NOMO-1 treated with dmso at 0.1 percent for 144 hours (cell line): ENCODE results near the gene LYRM4.

Experiments used
- DNase-seq: peaks from one replicate; lab custom pipeline; 2025; ENCODE audit not compliant: unreplicated experiment; lab: John Stamatoyannopoulos, UW

LYRM4 gene

DNA sequence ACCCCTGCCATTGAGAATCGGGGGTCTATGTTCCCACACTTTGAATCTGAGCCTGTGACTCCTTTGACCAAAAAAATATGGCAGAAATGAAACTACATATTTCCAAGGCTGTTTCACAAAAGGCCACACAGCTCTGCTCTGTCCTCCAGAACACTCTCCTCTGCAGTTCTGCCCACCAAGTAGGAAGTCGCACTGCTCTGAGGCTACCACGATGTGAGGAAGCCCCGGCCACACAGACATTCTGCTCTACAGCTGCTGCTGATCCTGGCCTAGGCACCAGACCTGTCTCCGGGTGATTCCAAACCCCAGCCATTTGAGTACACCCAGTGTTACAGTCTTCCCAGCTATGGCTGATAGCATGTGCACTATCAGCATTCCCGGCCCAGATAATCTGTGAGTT, 85.1 kb downstream of the LYRM4 start:
- no peak for DNase-seq

DNA sequence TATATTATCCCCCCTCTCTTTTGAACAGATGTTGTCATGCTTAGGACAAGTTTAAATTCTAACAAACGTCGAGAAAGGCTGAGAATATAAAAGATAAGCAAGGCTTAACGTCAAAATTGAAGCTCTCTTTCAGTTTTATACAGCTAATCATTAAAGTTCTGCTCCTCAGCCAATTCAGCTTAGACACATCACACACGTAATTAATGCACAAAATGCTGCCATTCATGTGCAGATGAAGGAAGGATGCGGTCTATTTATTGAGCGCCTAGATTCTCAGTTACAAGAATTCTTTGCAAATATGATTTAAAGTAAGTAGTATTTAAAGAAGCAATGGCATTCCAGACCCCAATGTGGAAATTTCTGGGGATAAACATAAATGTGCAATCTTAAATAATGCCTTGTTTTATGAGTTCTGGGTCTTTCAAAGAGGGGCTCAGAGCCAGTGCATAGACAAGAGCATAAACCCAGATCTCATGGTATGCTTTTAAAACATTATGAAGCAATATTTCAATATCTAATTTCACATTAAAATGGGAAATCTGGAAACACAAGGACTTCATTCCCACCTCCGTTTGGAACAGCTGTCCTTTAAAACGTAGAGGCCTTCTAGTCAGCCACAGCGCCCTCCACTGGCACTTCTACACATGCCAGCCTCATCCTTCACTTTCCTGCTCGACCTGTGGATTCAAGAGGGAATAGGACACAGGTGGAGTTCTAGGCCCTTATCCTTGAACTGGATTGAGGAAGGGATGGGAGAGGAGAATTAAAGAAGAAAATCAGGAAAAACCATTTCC, 85.8 kb downstream of the LYRM4 start:
- DNase-seq: no peak

DNA sequence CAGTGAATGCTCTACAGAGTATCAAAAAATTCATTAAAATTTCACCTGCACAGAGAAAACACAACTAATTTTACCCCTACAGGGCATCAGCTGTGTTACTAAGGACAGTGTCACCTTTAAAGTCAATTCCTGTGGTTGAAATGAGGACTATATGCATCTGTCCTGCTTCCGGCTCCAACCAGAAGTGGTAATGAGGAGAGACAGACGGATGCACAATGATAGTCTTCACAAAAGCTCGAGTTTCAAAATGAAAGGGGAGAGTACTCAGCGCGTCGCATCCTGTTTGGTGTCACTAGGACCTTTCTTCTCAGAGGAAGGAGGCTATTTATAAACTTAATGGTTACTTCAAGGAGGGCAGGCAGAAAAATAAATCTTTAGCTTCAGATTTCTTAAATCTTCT, 86.5 kb downstream of the LYRM4 start:
- no peak for DNase-seq

DNA sequence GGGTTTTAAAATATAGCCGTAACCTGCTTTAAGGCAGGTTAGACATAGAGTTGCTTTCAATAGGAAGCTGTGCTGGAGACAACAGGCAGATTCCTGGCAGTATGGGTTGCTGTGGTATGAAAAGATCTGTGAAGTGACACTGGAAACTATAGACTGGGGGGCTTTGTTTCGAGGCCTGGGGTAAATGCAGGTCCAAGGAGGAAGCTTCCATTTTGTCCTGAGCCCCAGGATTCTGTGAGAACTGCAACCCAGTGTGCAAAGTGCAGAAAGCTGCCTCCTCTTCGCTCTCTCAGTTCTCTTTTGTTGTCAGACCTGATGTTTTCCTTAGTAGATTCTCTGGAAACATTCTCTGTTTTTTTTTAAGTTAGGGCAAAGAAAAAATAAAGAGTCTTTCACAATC, 86.9 kb downstream of the LYRM4 start:
- DNase-seq: no peak

DNA sequence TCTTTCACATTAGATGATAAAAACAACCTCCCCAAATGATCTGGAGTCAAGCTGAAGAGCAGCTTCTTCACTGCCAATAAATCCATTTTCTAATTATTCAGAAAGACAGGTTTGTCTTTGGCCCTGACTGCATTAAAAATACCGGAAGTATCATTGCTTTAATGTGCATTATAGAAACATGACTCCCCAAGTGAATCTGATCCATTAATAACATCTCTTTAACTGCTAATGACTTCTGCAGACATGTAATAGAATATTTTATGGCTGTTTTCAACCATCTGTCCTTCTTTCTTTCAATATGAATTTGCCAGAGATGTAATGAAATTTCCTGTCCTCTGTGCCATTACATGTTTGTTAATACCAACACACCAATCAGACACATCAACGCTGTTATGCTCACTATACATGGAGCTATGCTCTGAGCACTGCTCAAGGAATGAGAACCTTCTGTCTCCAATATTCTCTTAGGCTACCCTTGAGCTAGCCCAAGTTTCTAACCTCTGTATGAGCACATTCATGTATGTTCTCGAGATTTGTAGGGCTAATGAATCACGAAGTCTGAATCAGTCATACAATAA, 87.8 kb downstream of the LYRM4 start:
- DNase-seq: no peak

- no peak for DNase-seq
Measured at GRCh38 chr6:5172041-5172653, 88.6 kb downstream of the LYRM4 start.

GRCh38 chr6:5167501-5167900, 93.2 kb downstream of the LYRM4 start:
- no peak for DNase-seq

- no peak for DNase-seq
Measured at GRCh38 chr6:5164092-5164491, 96.7 kb downstream of the LYRM4 start.

- no peak for DNase-seq
Measured at GRCh38 chr6:5163247-5163646, 97.5 kb downstream of the LYRM4 start.

GRCh38 chr6:5162355-5162754, 98.4 kb downstream of the LYRM4 start:
- DNase-seq: no peak

DNA sequence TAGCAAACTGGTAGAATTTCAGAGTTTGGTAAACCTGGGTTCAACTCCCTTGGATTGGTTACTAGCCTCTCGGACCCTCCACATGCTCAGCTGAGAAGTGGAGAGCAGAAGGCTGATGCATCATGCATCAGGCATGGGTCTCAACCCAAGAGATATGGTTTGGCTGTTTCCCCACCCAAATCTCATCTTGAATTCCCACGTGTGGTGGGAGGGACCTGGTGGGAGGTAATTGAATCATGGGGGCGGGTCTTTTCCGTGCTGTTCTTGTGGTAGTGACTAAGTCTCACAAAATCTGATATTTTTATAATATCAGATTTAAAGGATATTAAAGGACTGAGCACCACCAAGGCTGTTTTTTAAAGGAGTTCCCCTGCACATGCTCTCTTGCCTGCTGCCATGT, 100.5 kb downstream of the LYRM4 start:
- no peak for DNase-seq

DNA sequence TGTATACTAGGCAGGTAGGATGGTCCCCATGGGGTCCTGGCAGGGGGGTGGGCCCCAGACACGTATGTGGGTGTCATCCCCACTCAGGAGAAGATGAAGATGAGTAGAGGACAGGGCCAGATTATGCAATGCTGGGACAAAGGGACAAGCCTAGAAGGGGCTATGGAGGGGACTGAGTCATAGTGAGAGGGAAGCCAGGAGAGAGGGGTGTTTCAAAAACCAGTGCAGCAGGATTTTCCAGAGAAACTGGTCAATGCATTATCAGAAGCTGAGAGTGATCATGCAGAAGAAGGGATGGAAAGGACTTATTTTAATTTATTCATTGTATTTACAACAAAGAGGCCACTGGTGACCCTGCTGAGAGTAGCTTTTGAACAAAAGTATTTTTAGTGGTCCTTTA, 101.6 kb downstream of the LYRM4 start:
- no peak for DNase-seq

DNA sequence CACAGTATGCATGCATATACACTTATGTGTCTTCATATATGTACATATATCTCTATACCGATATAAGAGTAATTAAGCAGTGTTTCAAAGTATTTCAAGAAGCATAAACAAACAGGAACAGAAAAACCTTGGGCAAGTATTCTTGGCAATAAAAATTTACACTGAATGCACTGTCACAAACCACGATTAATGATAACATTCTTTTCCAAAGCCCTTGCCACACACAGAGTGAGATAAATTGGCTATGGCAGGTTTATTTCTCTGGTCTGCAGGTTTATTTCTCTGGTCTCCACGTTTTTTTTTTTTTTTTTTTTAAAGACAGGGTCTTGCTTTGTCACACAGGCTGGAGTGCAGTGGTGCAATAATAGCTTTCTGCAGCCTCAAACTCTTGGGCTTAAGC, 102.6 kb downstream of the LYRM4 start:
- no peak for DNase-seq

DNA sequence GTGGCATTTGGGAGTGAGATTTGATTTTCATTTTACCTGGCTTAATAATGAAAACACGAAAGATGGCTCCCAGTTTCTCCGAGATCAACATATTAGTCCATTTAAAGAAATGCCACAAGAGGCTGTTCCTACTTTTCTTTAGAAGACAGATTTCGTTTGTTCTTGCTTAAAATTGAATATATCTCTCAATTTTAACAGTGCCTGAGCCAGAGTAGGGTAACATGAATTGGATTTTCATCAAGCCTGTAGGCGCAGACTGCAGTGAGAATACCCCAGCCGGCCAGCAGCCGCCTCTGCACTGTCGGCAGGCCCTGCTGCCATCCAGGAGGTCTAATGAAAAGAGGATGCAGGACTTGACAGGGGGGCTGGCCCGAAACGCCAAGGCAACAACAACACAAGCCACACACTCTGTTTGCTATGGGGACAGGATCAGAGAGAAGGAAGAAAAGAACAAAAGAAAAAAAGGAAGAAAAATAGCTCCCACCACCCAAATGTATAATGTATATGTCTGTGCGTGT, 103.1 kb downstream of the LYRM4 start:
- no peak for DNase-seq

GRCh38 chr6:5156627-5157026, 104.1 kb downstream of the LYRM4 start:
- no peak for DNase-seq

DNA sequence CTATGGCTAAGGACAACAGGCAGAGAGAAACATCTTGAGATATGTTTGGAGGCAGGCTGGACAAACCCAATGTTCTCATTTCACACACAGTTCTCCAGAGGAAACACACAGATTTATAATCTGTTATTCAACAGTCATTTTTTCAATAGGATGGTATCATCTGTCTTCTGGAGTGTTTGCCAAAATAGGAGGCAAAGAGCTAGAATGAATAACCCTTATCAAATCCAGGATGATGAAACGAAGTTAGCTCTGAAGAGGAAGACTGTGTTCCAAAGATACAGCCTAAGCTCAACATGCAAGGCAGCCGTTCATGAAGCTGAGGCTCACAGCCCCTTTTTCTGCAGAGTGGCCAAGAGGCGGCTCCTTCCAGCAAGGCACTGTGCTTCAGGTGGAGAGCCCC, 104.8 kb downstream of the LYRM4 start:
- no peak for DNase-seq

DNA sequence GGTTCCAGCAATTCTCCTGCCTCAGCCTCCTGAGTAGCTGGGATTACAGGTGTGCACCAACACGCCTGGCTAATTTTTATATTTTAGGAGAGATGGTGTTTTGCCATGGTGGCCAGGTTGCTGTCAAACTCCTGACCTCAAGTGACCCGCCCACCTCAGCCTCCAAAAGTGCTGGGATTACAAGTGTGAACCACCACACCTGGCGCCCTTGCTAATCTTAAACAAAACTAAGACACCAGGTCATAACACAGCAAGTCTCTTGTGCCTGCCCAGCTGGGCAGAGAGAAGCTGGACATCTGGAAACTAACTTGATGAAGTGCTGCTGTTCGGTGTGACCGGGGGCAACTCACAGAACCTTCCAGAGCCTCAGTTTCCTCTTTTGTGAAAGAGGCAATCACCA, 107.6 kb downstream of the LYRM4 start:
- no peak for DNase-seq

DNA sequence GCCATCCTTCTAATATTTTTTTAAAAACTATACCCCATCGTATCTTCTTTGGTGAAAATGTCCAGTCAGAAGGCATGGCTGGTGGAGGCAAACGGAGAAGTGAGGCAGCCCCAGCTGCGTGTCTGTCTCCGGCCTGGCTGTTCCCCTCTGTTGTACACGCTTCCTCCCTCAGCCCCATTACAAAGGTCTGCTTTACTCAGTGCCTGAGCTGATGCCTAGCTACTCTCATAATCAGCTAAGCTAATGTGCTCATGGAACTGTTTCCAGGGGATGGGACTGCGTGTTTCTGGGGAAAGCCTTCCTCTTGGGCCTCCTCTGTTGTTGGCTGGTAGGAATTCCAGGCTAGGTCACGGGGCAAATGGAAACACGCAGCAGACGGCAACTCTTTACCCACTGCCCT, 108.3 kb downstream of the LYRM4 start:
- DNase-seq: no peak

GRCh38 chr6:5151955-5152401, 108.8 kb downstream of the LYRM4 start:
- DNase-seq: no peak

GRCh38 chr6:5151360-5151954, 109.3 kb downstream of the LYRM4 start:
- no peak for DNase-seq

- no peak for DNase-seq
Measured at GRCh38 chr6:5150551-5151075, 110.1 kb downstream of the LYRM4 start.

GRCh38 chr6:5149891-5150290, 110.9 kb downstream of the LYRM4 start:
- no peak for DNase-seq
